Superior temporal gyrus (tissue), 1 donor: ENCODE results near the gene TPRX2.
"Not testable (repeated sequence)": the region's sequence is repeated elsewhere in the genome, so short reads cannot be mapped to it uniquely, and the experiment has no call there.

ENCODE experiments used
- DNase-seq: peaks from one replicate; pipeline ENCODE4 v3.0.0-alpha.2; 2016; ENCODE audit errors: extremely low spot score

Gene TPRX2

GRCh38 chr19:47858646-47859285 is at the start of gene TPRX2:
TSS of gene TPRX2 (plus strand) at chr19:47859235. CDS start at chr19:47859247, 12 bp downstream.
- DNase-seq: not testable (repeated sequence)

- peak; percentile 39 for DNase-seq
Observed at GRCh38 chr19:47813304-47813994, 45.6 kb upstream of the TPRX2 start.

- DNase-seq: no peak
Observed at GRCh38 chr19:47813995-47814328, 45.1 kb upstream of the TPRX2 start.

GRCh38 chr19:47816270-47816669 is 42.8 kb upstream of the TPRX2 start:
- not testable (repeated sequence) for DNase-seq

- DNase-seq: not testable (repeated sequence)
Observed at GRCh38 chr19:47818221-47818620, 40.8 kb upstream of the TPRX2 start.

- no peak for DNase-seq
Observed at GRCh38 chr19:47819858-47820257, 39.2 kb upstream of the TPRX2 start.

GRCh38 chr19:47820410-47820809 is 38.6 kb upstream of the TPRX2 start:
- no peak for DNase-seq

GRCh38 chr19:47821460-47822020 is 37.5 kb upstream of the TPRX2 start, which contains the start of gene CRX:
TSS of gene CRX (plus strand) at chr19:47821937. CDS start at chr19:47834444, 12,507 bp downstream.
- DNase-seq: no peak

- no peak for DNase-seq
Observed at GRCh38 chr19:47824396-47824795, 34.6 kb upstream of the TPRX2 start.

- DNase-seq: no peak
Observed at GRCh38 chr19:47826800-47827199, 32.2 kb upstream of the TPRX2 start.

GRCh38 chr19:47832723-47833122 is 26.3 kb upstream of the TPRX2 start:
- DNase-seq: no peak

- DNase-seq: no peak
Observed at GRCh38 chr19:47836038-47836437, 23.0 kb upstream of the TPRX2 start.

- DNase-seq: no peak
Observed at GRCh38 chr19:47839411-47839810, 19.6 kb upstream of the TPRX2 start.

GRCh38 chr19:47839913-47840312 is 19.1 kb upstream of the TPRX2 start:
- DNase-seq: no peak

GRCh38 chr19:47842941-47843340 is 16.1 kb upstream of the TPRX2 start:
- no peak for DNase-seq

- no peak for DNase-seq
Observed at GRCh38 chr19:47848425-47848822, 10.6 kb upstream of the TPRX2 start.

GRCh38 chr19:47848823-47849473 is 10.1 kb upstream of the TPRX2 start:
- DNase-seq: no peak

- DNase-seq: no peak
Observed at GRCh38 chr19:47853003-47853402, 6.0 kb upstream of the TPRX2 start.

GRCh38 chr19:47854459-47854858 is 4.6 kb upstream of the TPRX2 start:
- no peak for DNase-seq

- DNase-seq: not testable (repeated sequence)
Observed at GRCh38 chr19:47858231-47858630, 804 bp upstream of the TPRX2 start.

- DNase-seq: not testable (repeated sequence)
Observed at GRCh38 chr19:47859838-47860237, 803 bp downstream of the TPRX2 start.

- no peak for DNase-seq
Observed at GRCh38 chr19:47860602-47861297, 1.7 kb downstream of the TPRX2 start.
